WERI-Rb-1 (cell line): ENCODE results near the gene CTAGE9.

ENCODE experiments used
- DNase-seq: peaks from one replicate; pipeline ENCODE4 v3.0.0-alpha.2; 2020
- H3K27ac ChIP-seq: fragments of 250-450 bp; sonication (Bioruptor Pico); 2 replicates; pipeline ENCODE4 v1.5.1; 2020; ENCODE audit warnings: mild to moderate bottlenecking, moderate library complexity
- H3K27me3 ChIP-seq: fragments of 250-450 bp; sonication (Bioruptor Pico); 2 replicates; pipeline ENCODE4 v1.5.1; 2021; ENCODE audit warnings: mild to moderate bottlenecking, low read depth, moderate library complexity; ENCODE audit not compliant: insufficient read depth, severe bottlenecking
- H3K36me3 ChIP-seq: fragments of 250-450 bp; sonication (Bioruptor Pico); 2 replicates; pipeline ENCODE4 v1.5.1; 2020; ENCODE audit warnings: mild to moderate bottlenecking, moderate library complexity
- H3K4me3 ChIP-seq: 2 replicates; pipeline ENCODE4 v1.5.1; 2011; ENCODE audit warnings: low read depth, mild to moderate bottlenecking, control low read depth, low read length
- H3K9me3 ChIP-seq: fragments of 250-450 bp; sonication (Bioruptor Pico); 2 replicates; pipeline ENCODE4 v1.5.1; 2021; ENCODE audit warnings: mild to moderate bottlenecking, moderate library complexity; ENCODE audit not compliant: severe bottlenecking
- CTCF ChIP-seq: IDR thresholded peaks from 2 replicates; pipeline ENCODE4 v1.5.1; 2011; ENCODE audit warnings: low read depth, mild to moderate bottlenecking, control low read depth, inconsistent platforms, low read length

CTAGE9 gene

GRCh38 chr6:131696956-131697355, 13.9 kb downstream of the CTAGE9 start:
- no peak for DNase-seq
- H3K9me3 ChIP-seq, result no peaks in the 10 kb centered on the region
- no peak overlapping the region for H3K4me3 ChIP-seq
- H3K36me3 ChIP-seq, result no peaks in the 10 kb centered on the region
- H3K27me3 ChIP-seq, result no peaks in the 10 kb centered on the region
- no peak overlapping the region for H3K27ac ChIP-seq
- no peak for TF ChIP-seq CTCF

GRCh38 chr6:131694832-131695426, 15.9 kb downstream of the CTAGE9 start:
- Histone ChIP-seq H3K9me3 (no peaks in the 10 kb centered on the region), H3K36me3 (no peaks in the 10 kb centered on the region), H3K27ac (no peak overlapping the region), H3K27me3 (no peaks in the 10 kb centered on the region), H3K4me3 (no peak overlapping the region)
- peak; percentile 71 for DNase-seq
- peak; percentile 84 for TF ChIP-seq CTCF

GRCh38 chr6:131693384-131693783, 17.4 kb downstream of the CTAGE9 start:
- no peak for DNase-seq
- Histone ChIP-seq H3K36me3 (no peaks in the 10 kb centered on the region), H3K27ac (no peak overlapping the region), H3K27me3 (no peaks in the 10 kb centered on the region), H3K4me3 (no peak overlapping the region), H3K9me3 (no peaks in the 10 kb centered on the region)
- TF ChIP-seq CTCF, result no peak

- DNase-seq, result no peak
- TF ChIP-seq CTCF, result no peak
- no peaks in the 10 kb centered on the region for H3K27me3 ChIP-seq
- H3K36me3 ChIP-seq, result no peaks in the 10 kb centered on the region
- no peak overlapping the region for H3K4me3 ChIP-seq
- H3K9me3 ChIP-seq, result no peaks in the 10 kb centered on the region
- no peak overlapping the region for H3K27ac ChIP-seq
Measured at GRCh38 chr6:131692589-131692988, 18.2 kb downstream of the CTAGE9 start.

GRCh38 chr6:131692031-131692430, 18.8 kb downstream of the CTAGE9 start:
- no peak overlapping the region for H3K27ac ChIP-seq
- no peaks in the 10 kb centered on the region for H3K9me3 ChIP-seq
- no peak overlapping the region for H3K4me3 ChIP-seq
- H3K27me3 ChIP-seq, result no peaks in the 10 kb centered on the region
- TF ChIP-seq CTCF, result no peak
- no peak for DNase-seq
- no peaks in the 10 kb centered on the region for H3K36me3 ChIP-seq

GRCh38 chr6:131688286-131688685, 22.5 kb downstream of the CTAGE9 start:
- TF ChIP-seq CTCF, result no peak
- Histone ChIP-seq H3K4me3 (no peak overlapping the region), H3K27me3 (no peaks in the 10 kb centered on the region), H3K36me3 (no peaks in the 10 kb centered on the region), H3K9me3 (no peaks in the 10 kb centered on the region), H3K27ac (no peak overlapping the region)
- DNase-seq, result no peak
